Testis (tissue), 2 donors: ENCODE results near the gene TAF3.

ENCODE experiments used
- CTCF ChIP-seq, 3 experiments: fragments of 450-650 bp in 2 of 3; fragments of 200-600 bp in 1 of 3; sonication (generic) in 1 of 3; IDR thresholded peaks; one replicate each; pipeline ENCODE4 v1.5.1; 2016 to 2019; ENCODE audit warnings: antibody characterized with exemption in 3 of 3, mild to moderate bottlenecking in 2 of 3, moderate library complexity in 1 of 3
- POLR2A ChIP-seq: fragments of 450-650 bp; IDR thresholded peaks from one replicate; pipeline ENCODE4 v1.6.1; 2017; ENCODE audit warnings: antibody characterized with exemption, mild to moderate bottlenecking, moderate library complexity

- TF ChIP-seq POLR2A, result no peak
- TF ChIP-seq CTCF (IDR thresholded peaks at IDR 0.05), result no peak
Observed at GRCh38 chr10:8041284-8041991, 223.1 kb downstream of the TAF3 start.
